ENCODE measurements around the gene SH3RF3.

DNA sequence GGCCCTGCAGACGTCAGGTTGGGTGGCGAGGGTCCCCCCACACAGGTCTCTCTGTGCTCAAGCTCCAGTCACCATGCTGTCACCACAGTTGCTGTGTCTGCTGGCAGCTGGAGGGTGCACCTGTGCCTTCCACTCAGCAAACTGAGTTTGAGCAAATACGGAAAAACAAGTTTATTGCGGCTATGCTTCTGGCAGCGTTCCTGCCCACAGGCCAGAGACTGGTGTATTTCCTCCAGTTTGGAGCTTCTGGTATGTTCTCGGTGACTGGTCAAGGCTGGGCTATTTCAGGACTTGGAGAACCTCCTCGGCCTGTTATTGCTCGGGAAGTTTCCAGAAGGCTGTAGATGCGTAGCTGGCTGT is 352.2 kb downstream of the SH3RF3 start:
- TF ChIP-seq, protein P1, sequence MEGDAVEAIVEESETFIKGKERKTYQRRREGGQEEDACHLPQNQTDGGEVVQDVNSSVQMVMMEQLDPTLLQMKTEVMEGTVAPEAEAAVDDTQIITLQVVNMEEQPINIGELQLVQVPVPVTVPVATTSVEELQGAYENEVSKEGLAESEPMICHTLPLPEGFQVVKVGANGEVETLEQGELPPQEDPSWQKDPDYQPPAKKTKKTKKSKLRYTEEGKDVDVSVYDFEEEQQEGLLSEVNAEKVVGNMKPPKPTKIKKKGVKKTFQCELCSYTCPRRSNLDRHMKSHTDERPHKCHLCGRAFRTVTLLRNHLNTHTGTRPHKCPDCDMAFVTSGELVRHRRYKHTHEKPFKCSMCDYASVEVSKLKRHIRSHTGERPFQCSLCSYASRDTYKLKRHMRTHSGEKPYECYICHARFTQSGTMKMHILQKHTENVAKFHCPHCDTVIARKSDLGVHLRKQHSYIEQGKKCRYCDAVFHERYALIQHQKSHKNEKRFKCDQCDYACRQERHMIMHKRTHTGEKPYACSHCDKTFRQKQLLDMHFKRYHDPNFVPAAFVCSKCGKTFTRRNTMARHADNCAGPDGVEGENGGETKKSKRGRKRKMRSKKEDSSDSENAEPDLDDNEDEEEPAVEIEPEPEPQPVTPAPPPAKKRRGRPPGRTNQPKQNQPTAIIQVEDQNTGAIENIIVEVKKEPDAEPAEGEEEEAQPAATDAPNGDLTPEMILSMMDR (IDR thresholded peaks at IDR 0.05 in 2 of 3, conservative IDR thresholded peaks at IDR 0.05 in 1 of 3; ENCODE audit: borderline replicate concordance in 1 of 3, insufficient read depth in 1 of 3, low read depth in 2 of 3, low read length in 2 of 3), result no peak
- TF ChIP-seq, protein P2, sequence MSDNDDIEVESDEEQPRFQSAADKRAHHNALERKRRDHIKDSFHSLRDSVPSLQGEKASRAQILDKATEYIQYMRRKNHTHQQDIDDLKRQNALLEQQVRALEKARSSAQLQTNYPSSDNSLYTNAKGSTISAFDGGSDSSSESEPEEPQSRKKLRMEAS (IDR thresholded peaks at IDR 0.05), result no peak
- TF ChIP-seq RAD21 (IDR thresholded peaks at IDR 0.05; ENCODE audit: low read depth), result no peak
- TF ChIP-seq POLR2A (IDR thresholded peaks at IDR 0.05; ENCODE audit: borderline replicate concordance, extremely low read depth, insufficient read depth, insufficient read length), result no peak
- TF ChIP-seq EGR1 (IDR thresholded peaks at IDR 0.05; ENCODE audit: low read depth), result no peak
- no peak for TF ChIP-seq EZH2phosphoT487 (IDR thresholded peaks at IDR 0.05; ENCODE audit: borderline replicate concordance)
- TF ChIP-seq, protein P3, sequence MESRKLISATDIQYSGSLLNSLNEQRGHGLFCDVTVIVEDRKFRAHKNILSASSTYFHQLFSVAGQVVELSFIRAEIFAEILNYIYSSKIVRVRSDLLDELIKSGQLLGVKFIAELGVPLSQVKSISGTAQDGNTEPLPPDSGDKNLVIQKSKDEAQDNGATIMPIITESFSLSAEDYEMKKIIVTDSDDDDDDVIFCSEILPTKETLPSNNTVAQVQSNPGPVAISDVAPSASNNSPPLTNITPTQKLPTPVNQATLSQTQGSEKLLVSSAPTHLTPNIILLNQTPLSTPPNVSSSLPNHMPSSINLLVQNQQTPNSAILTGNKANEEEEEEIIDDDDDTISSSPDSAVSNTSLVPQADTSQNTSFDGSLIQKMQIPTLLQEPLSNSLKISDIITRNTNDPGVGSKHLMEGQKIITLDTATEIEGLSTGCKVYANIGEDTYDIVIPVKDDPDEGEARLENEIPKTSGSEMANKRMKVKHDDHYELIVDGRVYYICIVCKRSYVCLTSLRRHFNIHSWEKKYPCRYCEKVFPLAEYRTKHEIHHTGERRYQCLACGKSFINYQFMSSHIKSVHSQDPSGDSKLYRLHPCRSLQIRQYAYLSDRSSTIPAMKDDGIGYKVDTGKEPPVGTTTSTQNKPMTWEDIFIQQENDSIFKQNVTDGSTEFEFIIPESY (IDR thresholded peaks at IDR 0.05; ENCODE audit: extremely low read depth, insufficient replicate concordance, low read length), result no peak

Data from HCT116 (cell line).